Natural killer cell (primary cell): Measurements from ENCODE around the gene SLIT1. TPM values are rescaled to one million over a fixed set of nuclear protein-coding genes. Genes with fewer than 3 reads are reported as not detected.

ENCODE experiments used
- ATAC-seq, 3 donors: fragments of 150-1000 bp in 2 of 3; fragments of 200-7000 bp in 1 of 3; cut with Tn5 transposase; 1 replicate in 1 of 3; 2 replicates in 2 of 3; pipeline ENCODE4 v1.10.0; 2021; ENCODE audit warnings: mild to moderate bottlenecking in 2 of 3, moderate library complexity in 2 of 3
- DNase-seq, 2 donors: peaks; one replicate each; pipeline versions ENCODE4 v3.0.0 to v3.0.0-alpha.2; 2013 to 2021; ENCODE audit warnings: mixed read lengths in 1 of 2
- H3K27ac ChIP-seq: one replicate; pipeline ENCODE4 v1.5.1; 2013; ENCODE audit warnings: mild to moderate bottlenecking, low read length
- H3K27me3 ChIP-seq: one replicate; pipeline ENCODE4 v1.6.1; 2013; ENCODE audit warnings: low read length; ENCODE audit not compliant: control insufficient read depth, insufficient read depth
- H3K36me3 ChIP-seq: one replicate; pipeline ENCODE4 v1.6.1; 2013; ENCODE audit warnings: low read length; ENCODE audit not compliant: control insufficient read depth, insufficient read depth
- H3K4me1 ChIP-seq: one replicate; pipeline ENCODE4 v1.6.1; 2013; ENCODE audit warnings: low read length; ENCODE audit not compliant: control insufficient read depth, insufficient read depth
- H3K4me3 ChIP-seq: one replicate; pipeline ENCODE4 v1.5.1; 2013; ENCODE audit warnings: low read length
- H3K9me3 ChIP-seq: one replicate; pipeline ENCODE4 v1.6.1; 2013; ENCODE audit warnings: low read length; ENCODE audit not compliant: control insufficient read depth, insufficient read depth
- H3K27ac Mint-ChIP-seq, 2 donors: one replicate each; pipeline ENCODE4 v1.8.0; 2022; ENCODE audit warnings: mild to moderate bottlenecking in 2 of 2, mixed read lengths in 2 of 2, moderate library complexity in 1 of 2
- H3K27me3 Mint-ChIP-seq, 2 donors: one replicate each; pipeline ENCODE4 v1.8.0; 2022; ENCODE audit warnings: low read depth in 2 of 2, mixed read lengths in 2 of 2
- H3K36me3 Mint-ChIP-seq: one replicate; pipeline ENCODE4 v1.8.0; 2022; ENCODE audit warnings: mixed read lengths
- H3K4me1 Mint-ChIP-seq, 2 donors: one replicate each; pipeline ENCODE4 v1.8.0; 2022; ENCODE audit warnings: mixed read lengths in 2 of 2
- H3K4me3 Mint-ChIP-seq: one replicate; pipeline ENCODE4 v1.8.0; 2022; ENCODE audit warnings: mild to moderate bottlenecking, moderate library complexity, mixed read lengths
- H3K9me3 Mint-ChIP-seq, 2 donors: one replicate each; pipeline ENCODE4 v1.8.0; 2022; ENCODE audit warnings: mixed read lengths in 2 of 2
- WGBS: methylation state at CpG from one replicate; pipeline ENCODE4 v1.1.7; 2013; ENCODE audit warnings: missing lambda C conversion rate; ENCODE audit not compliant: insufficient coverage; 5-methylcytosine and 5-hydroxymethylcytosine counted together
- intact Hi-C: fragments of 100-400 bp; cut with micrococcal nuclease; formaldehyde crosslinking; loops from one replicate; pipeline ENCODE4 v1.14.2; 2022
- total RNA-seq, 4 donors: library from RNA; stranded (reverse); fragments of 120-200 nt in 1 of 4; gene quantifications; one replicate each; pipeline versions ENCODE4 v1.2.3 to v1.2.4, GENCODE V29; 2013 to 2022
- TF ChIP-seq, protein P1 (sequence below): fragments of 200-600 bp; IDR thresholded peaks from one replicate; pipeline ENCODE4 v1.8.0; 2022; ENCODE audit warnings: antibody characterized with exemption

SLIT1 gene
- total RNA-seq, 3 donors from 2014 or later (not counting 1 experiment from before 2014, with no cell fraction given), result 0.28 to 1.5 (median 1.1) TPM

DNA sequence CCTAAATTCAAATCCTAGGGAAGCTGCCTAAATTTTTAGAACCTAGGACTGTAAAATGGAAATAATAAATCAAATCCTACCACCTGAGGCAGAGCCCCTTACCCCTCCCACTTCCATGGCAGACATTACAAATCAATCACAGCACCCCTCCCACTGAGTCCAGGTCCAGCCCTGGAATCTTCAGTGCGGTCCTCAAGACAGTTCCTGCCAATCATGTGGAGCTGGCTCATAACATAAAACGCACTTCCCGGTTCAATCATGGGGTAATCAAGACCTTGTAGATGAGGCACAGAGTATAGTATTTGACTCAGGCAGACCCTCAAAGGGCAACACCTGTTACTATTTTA is 157.0 kb downstream of the SLIT1 start:
- H3K27ac ChIP-seq, result no peak overlapping the region
- H3K4me1 Mint-ChIP-seq, result no peaks in the 10 kb centered on the region
- H3K27me3 Mint-ChIP-seq, result peaks cover 0 to 2% of the 10 kb centered on the region in 2 donors
- H3K4me3 ChIP-seq, result no peak overlapping the region
- H3K9me3 Mint-ChIP-seq, result no peaks in the 10 kb centered on the region
- DNase-seq (no peak), ATAC-seq (no peak)
- no peak overlapping the region for H3K27ac Mint-ChIP-seq
- no peaks in the 10 kb centered on the region for H3K36me3 ChIP-seq
- no peak overlapping the region for H3K4me3 Mint-ChIP-seq
- H3K27me3 ChIP-seq, result no peaks in the 10 kb centered on the region
- 100% methylated on average over 3 of the region's 3 CpGs for WGBS
- H3K9me3 ChIP-seq, result no peaks in the 10 kb centered on the region
- no peaks in the 10 kb centered on the region for H3K36me3 Mint-ChIP-seq
- TF ChIP-seq, protein P1, sequence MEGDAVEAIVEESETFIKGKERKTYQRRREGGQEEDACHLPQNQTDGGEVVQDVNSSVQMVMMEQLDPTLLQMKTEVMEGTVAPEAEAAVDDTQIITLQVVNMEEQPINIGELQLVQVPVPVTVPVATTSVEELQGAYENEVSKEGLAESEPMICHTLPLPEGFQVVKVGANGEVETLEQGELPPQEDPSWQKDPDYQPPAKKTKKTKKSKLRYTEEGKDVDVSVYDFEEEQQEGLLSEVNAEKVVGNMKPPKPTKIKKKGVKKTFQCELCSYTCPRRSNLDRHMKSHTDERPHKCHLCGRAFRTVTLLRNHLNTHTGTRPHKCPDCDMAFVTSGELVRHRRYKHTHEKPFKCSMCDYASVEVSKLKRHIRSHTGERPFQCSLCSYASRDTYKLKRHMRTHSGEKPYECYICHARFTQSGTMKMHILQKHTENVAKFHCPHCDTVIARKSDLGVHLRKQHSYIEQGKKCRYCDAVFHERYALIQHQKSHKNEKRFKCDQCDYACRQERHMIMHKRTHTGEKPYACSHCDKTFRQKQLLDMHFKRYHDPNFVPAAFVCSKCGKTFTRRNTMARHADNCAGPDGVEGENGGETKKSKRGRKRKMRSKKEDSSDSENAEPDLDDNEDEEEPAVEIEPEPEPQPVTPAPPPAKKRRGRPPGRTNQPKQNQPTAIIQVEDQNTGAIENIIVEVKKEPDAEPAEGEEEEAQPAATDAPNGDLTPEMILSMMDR, result no peak
- H3K4me1 ChIP-seq, result no peaks in the 10 kb centered on the region
- intact Hi-C loops, result no loop called here

DNA sequence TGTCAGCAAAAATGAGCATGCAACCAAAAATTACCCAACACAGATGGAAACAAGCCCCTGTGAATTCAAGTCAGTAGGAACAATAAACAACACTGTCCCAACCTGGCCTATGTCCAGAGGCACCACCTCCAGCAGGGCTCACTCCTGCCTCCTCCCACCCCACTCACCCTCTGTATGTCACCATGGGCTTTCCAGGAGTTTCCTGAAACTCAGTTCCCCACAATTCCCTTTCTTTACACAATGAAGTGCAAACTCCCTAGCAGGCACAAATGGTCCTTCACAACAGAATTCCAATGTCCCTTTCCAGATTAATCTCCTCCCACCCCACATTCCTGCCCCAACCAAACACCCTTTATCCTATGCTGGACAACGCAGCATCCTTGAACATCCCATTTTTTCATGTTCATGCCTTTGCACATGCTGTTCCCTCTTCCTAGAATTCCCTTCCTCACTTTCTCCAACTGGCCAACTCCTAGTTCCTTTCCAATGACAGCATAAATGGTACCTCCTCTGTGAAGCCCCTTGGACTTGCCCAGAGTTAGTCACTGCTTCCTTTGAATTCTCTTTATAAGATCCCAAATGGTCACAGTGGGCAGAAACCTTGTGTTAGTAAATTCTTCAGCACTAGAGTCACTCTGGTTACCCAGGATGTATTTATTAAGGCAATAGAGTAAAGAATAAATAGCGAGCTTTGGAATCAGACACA is 157.5 kb downstream of the SLIT1 start:
- DNase-seq, result no peak
- H3K27ac Mint-ChIP-seq, result no peak overlapping the region
- TF ChIP-seq, protein P1, result no peak

GRCh38 chr10:97025613-97026242 is 160.0 kb downstream of the SLIT1 start:
- peaks cover 0 to 2% of the 10 kb centered on the region in 2 donors for H3K27me3 Mint-ChIP-seq
- ATAC-seq, result peak; percentile 64 to 68 (median 66)
- no peak overlapping the region for H3K27ac Mint-ChIP-seq
- TF ChIP-seq, protein P1, result peak; percentile 73
- H3K36me3 ChIP-seq, result no peaks in the 10 kb centered on the region
- no peaks in the 10 kb centered on the region for H3K36me3 Mint-ChIP-seq
- H3K4me3 ChIP-seq, result no peak overlapping the region
- peak; percentile 35 to 75 for DNase-seq
- WGBS, result 75% methylated on average over 9 of the region's 9 CpGs
- intact Hi-C loops, result loop anchor here (1.0 to 2.0 kb wide), 3 partner anchors 260 to 629 kb away; no protein-coding TSS in a partner anchor
- no peaks in the 10 kb centered on the region for H3K27me3 ChIP-seq
- H3K9me3 ChIP-seq, result no peaks in the 10 kb centered on the region
- H3K27ac ChIP-seq, result no peak overlapping the region
- H3K4me1 ChIP-seq, result no peaks in the 10 kb centered on the region
- no peak overlapping the region for H3K4me3 Mint-ChIP-seq
- no peaks in the 10 kb centered on the region for H3K4me1 Mint-ChIP-seq
- H3K9me3 Mint-ChIP-seq, result no peaks in the 10 kb centered on the region

More for the DNA sequence above, 157.5 kb downstream of the SLIT1 start:
- no peak for ATAC-seq
- Mint-ChIP-seq H3K4me3 (no peak overlapping the region), H3K27me3 (peaks cover 0 to 2% of the 10 kb centered on the region in 2 donors), H3K4me1 (no peaks in the 10 kb centered on the region), H3K36me3 (no peaks in the 10 kb centered on the region), H3K9me3 (no peaks in the 10 kb centered on the region)
- H3K36me3 ChIP-seq, result no peaks in the 10 kb centered on the region
- H3K27me3 ChIP-seq, result no peaks in the 10 kb centered on the region
- intact Hi-C loops, result no loop called here
- H3K27ac ChIP-seq, result no peak overlapping the region
- no peaks in the 10 kb centered on the region for H3K4me1 ChIP-seq
- 94% methylated on average over 2 of the region's 2 CpGs for WGBS
- no peak overlapping the region for H3K4me3 ChIP-seq
- no peaks in the 10 kb centered on the region for H3K9me3 ChIP-seq
